ENCODE measurements around the gene FEM1B.

Gene FEM1B

DNA sequence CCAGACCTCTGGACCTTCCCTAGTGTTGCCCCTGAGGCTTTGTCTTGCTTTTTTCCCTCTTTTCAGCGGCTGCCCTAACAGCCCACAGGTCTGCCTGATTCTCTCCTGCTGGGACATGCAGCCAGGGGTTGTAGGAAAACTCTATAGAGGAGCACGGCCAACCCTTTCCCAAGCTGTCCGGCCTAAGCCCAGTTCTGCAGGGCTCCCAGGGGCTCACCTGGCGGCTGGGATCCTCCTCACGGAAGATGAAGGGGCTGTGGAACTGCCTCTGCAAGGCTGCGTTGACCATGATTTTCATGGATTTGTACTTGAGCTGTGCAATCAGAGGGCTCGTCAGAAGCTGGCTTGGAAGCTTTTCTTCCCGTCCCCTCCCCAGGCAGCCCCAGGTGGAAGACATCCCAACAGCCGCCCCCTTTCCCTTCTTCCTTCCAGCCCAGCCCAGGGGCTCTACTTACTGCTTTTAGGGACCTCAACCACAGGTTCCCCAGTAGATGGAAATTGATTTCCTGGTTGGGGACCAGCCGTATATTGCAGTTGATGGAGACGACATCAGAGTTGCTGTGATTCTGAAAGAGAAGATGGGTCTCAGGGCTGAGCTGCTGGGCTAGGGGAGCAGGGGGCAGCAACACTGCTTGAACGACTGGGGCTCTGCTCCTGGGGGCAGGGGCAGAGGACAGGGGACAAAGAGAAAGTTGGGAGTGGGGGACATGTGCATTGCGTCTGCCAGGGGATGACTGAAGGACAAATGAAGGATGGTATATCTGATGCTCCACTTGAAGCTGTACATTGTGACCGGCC, 29.8 kb downstream of the FEM1B start:
- Histone ChIP-seq H3K4me3 (ENCODE audit: low read depth, low read length, poor library complexity, severe bottlenecking) (no peak overlapping the region), H3K9me2 (ENCODE audit: low read depth, low read length) (no peaks in the 10 kb centered on the region), H3K4me2 (ENCODE audit: low read length) (no peak overlapping the region), H3K9ac (ENCODE audit: low read length) (no peak overlapping the region), H3K79me2 (ENCODE audit: insufficient read depth, low read length) (no peaks in the 10 kb centered on the region), H3F3A (ENCODE audit: insufficient read depth, low read length) (no peaks in the 10 kb centered on the region), H3K36me3 (ENCODE audit: insufficient read depth, low read length) (no peaks in the 10 kb centered on the region), H3K27ac (ENCODE audit: low read depth, low read length, poor library complexity, severe bottlenecking) (no peak overlapping the region), H2AFZ (ENCODE audit: low read length) (no peak overlapping the region), H3K4me1 (ENCODE audit: insufficient read depth, low read length, severe bottlenecking) (peaks cover 4% of the 10 kb centered on the region), H3K27me3 (ENCODE audit: insufficient read depth, low read length) (no peaks in the 10 kb centered on the region), H3K9me3 (ENCODE audit: low read length) (no peaks in the 10 kb centered on the region), H4K20me1 (ENCODE audit: insufficient read depth, low read length) (no peaks in the 10 kb centered on the region)
- TF ChIP-seq, protein P1, sequence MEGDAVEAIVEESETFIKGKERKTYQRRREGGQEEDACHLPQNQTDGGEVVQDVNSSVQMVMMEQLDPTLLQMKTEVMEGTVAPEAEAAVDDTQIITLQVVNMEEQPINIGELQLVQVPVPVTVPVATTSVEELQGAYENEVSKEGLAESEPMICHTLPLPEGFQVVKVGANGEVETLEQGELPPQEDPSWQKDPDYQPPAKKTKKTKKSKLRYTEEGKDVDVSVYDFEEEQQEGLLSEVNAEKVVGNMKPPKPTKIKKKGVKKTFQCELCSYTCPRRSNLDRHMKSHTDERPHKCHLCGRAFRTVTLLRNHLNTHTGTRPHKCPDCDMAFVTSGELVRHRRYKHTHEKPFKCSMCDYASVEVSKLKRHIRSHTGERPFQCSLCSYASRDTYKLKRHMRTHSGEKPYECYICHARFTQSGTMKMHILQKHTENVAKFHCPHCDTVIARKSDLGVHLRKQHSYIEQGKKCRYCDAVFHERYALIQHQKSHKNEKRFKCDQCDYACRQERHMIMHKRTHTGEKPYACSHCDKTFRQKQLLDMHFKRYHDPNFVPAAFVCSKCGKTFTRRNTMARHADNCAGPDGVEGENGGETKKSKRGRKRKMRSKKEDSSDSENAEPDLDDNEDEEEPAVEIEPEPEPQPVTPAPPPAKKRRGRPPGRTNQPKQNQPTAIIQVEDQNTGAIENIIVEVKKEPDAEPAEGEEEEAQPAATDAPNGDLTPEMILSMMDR (IDR thresholded peaks at IDR 0.05; ENCODE audit: low read length), result no peak
- no peak for TF ChIP-seq EZH2 (IDR thresholded peaks at IDR 0.05; ENCODE audit: borderline replicate concordance, low read length)

DNA sequence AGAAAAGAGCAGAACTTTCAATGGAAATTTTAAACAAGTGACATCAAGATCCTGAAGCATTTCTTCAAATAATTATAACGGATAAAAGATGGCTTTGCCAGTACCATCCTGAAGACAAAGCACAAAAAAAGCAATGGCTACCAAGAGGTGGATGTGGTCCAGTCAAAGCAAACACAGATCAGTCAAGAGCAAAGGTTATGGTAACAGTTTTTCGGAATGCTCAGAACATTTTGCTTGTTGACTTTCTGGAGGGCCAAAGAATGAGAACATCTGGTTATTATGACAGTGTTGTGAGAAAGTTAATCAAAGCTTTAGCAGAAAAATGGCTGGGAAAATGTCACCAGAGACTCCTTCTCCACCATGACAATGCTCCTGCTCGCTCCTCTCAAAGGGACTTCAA, 31.5 kb downstream of the FEM1B start:
- H4K20me1 ChIP-seq (ENCODE audit: insufficient read depth, low read length), result no peaks in the 10 kb centered on the region
- no peak overlapping the region for H3K4me2 ChIP-seq (ENCODE audit: low read length)
- H3K9ac ChIP-seq (ENCODE audit: low read length), result no peak overlapping the region
- H3K9me3 ChIP-seq (ENCODE audit: low read length), result no peaks in the 10 kb centered on the region
- H3K4me3 ChIP-seq (ENCODE audit: low read depth, low read length, poor library complexity, severe bottlenecking), result no peak overlapping the region
- no peak overlapping the region for H2AFZ ChIP-seq (ENCODE audit: low read length)
- H3K9me2 ChIP-seq (ENCODE audit: low read depth, low read length), result no peaks in the 10 kb centered on the region
- peaks cover 4% of the 10 kb centered on the region for H3K4me1 ChIP-seq (ENCODE audit: insufficient read depth, low read length, severe bottlenecking)
- no peak overlapping the region for H3K27ac ChIP-seq (ENCODE audit: low read depth, low read length, poor library complexity, severe bottlenecking)
- no peak for TF ChIP-seq EZH2 (IDR thresholded peaks at IDR 0.05; ENCODE audit: borderline replicate concordance, low read length)
- TF ChIP-seq, protein P1 (IDR thresholded peaks at IDR 0.05; ENCODE audit: low read length), result no peak
- no peaks in the 10 kb centered on the region for H3K79me2 ChIP-seq (ENCODE audit: insufficient read depth, low read length)
- no peaks in the 10 kb centered on the region for H3K27me3 ChIP-seq (ENCODE audit: insufficient read depth, low read length)
- H3K36me3 ChIP-seq (ENCODE audit: insufficient read depth, low read length), result no peaks in the 10 kb centered on the region
- H3F3A ChIP-seq (ENCODE audit: insufficient read depth, low read length), result no peaks in the 10 kb centered on the region

DNA sequence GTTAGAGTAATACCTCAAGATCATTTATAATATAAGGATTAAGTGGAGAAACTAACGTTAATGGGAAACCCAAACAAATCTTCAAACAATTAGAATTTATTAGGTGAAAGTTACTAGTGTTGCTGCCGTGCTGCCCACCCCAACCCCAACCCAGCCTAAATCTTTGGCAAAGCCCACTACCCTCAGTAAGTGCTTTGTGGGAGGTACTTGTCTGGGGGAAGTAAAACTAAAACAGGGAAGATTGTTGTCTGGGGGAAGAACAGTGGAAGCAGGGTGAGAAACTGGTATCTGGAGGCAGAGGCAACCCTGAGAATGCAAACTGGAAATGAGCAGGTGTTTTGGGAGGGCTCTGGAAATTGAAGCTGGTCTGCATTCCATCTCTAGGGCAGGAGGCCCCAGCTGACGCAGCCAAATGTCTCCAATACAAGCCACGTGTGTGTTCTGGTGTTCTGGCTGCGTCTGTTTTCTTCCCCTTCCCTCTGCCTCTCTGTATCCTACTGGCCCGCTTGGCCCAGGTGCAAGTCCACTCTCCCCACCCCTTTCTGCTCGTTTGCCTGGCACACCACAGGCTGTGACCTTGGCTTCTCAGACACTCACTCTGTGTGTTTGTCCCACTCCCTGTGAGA, 32.7 kb downstream of the FEM1B start:
- Histone ChIP-seq H3K27me3 (ENCODE audit: insufficient read depth, low read length) (no peaks in the 10 kb centered on the region), H3K79me2 (ENCODE audit: insufficient read depth, low read length) (no peaks in the 10 kb centered on the region), H3F3A (ENCODE audit: insufficient read depth, low read length) (no peaks in the 10 kb centered on the region), H3K9me3 (ENCODE audit: low read length) (no peaks in the 10 kb centered on the region), H3K4me1 (ENCODE audit: insufficient read depth, low read length, severe bottlenecking) (peaks cover 4% of the 10 kb centered on the region), H3K9me2 (ENCODE audit: low read depth, low read length) (no peaks in the 10 kb centered on the region), H3K27ac (ENCODE audit: low read depth, low read length, poor library complexity, severe bottlenecking) (no peak overlapping the region), H3K4me2 (ENCODE audit: low read length) (no peak overlapping the region), H3K4me3 (ENCODE audit: low read depth, low read length, poor library complexity, severe bottlenecking) (no peak overlapping the region), H4K20me1 (ENCODE audit: insufficient read depth, low read length) (no peaks in the 10 kb centered on the region), H2AFZ (ENCODE audit: low read length) (no peak overlapping the region), H3K9ac (ENCODE audit: low read length) (no peak overlapping the region), H3K36me3 (ENCODE audit: insufficient read depth, low read length) (no peaks in the 10 kb centered on the region)
- TF ChIP-seq EZH2 (IDR thresholded peaks at IDR 0.05; ENCODE audit: borderline replicate concordance, low read length), result no peak
- TF ChIP-seq, protein P1 (IDR thresholded peaks at IDR 0.05; ENCODE audit: low read length), result no peak

All from OCI-LY1 (cell line).